B cell (primary cell): ENCODE data around the gene MTMR4. TPM values are rescaled to one million over a fixed set of nuclear protein-coding genes. Genes with fewer than 3 reads are reported as not detected.

Source experiments
- ATAC-seq: fragments of 200-7000 bp; cut with Tn5 transposase; one replicate; pipeline ENCODE4 v1.10.0; 2021; ENCODE audit warnings: low read depth, mild to moderate bottlenecking, moderate number of reproducible peaks, moderate library complexity
- CTCF ChIA-PET: fragments of 350-600 bp; sonication (Branson Sonifier 250); formaldehyde crosslinking; loops from one replicate; lab custom pipeline; 2021; ENCODE audit warnings: antibody characterized with exemption, inconsistent platforms; lab: Charles Lee
- POLR2A ChIA-PET: fragments of 350-600 bp; sonication (Branson Sonifier 250); formaldehyde crosslinking; loops from one replicate; lab custom pipeline; 2021; ENCODE audit warnings: antibody characterized with exemption; lab: Charles Lee
- DNase-seq: peaks from one replicate; pipeline ENCODE4 v3.0.0; 2013
- H2AFZ ChIP-seq: 2 replicates; pipeline ENCODE4 v1.6.1; 2012; ENCODE audit warnings: mild to moderate bottlenecking, low read depth, low read length; ENCODE audit not compliant: insufficient read depth, poor library complexity, severe bottlenecking
- H3K27ac ChIP-seq, 2 donors: 1 replicate in 1 of 2; 2 replicates in 1 of 2; pipeline ENCODE4 v1.5.1; 2012 to 2013; ENCODE audit warnings: low read length in 2 of 2, mild to moderate bottlenecking in 2 of 2, moderate library complexity in 1 of 2
- H3K27me3 ChIP-seq, 4 experiments: fragments of 200-600 bp in 1 of 4; sonication (generic) in 1 of 4; replicated peaks in 1 of 4; 1 replicate in 2 of 4; 2 replicates in 2 of 4; pipeline versions ENCODE4 v1.6.1 to v1.7.0; 2013 to 2016; ENCODE audit warnings: low read length in 3 of 4, mild to moderate bottlenecking in 2 of 4, mixed read lengths in 1 of 4, moderate library complexity in 1 of 4; ENCODE audit not compliant: insufficient read depth in 4 of 4, control insufficient read depth in 3 of 4; ENCODE audit errors: control extremely low read depth in 1 of 4
- H3K36me3 ChIP-seq, 2 experiments: replicated peaks in 1 of 2; 1 replicate in 1 of 2; 2 replicates in 1 of 2; pipeline versions ENCODE4 v1.6.1 to v1.7.1; 2013; ENCODE audit warnings: low read length in 1 of 2; ENCODE audit not compliant: insufficient read depth in 2 of 2, control insufficient read depth in 1 of 2; ENCODE audit errors: control extremely low read depth in 1 of 2, extremely low read depth in 1 of 2
- H3K4me1 ChIP-seq, 2 donors: fragments of 200-600 bp in 1 of 2; sonication (generic) in 1 of 2; 1 replicate in 1 of 2; 2 replicates in 1 of 2; pipeline versions ENCODE4 v1.5.1 to v1.6.1; 2013 to 2017; ENCODE audit warnings: low read length in 2 of 2; ENCODE audit not compliant: control insufficient read depth in 2 of 2, insufficient read depth in 2 of 2
- H3K4me2 ChIP-seq: replicated peaks from 2 replicates; pipeline ENCODE3; 2012; ENCODE audit warnings: mild to moderate bottlenecking, low read depth, low read length; ENCODE audit not compliant: poor library complexity, severe bottlenecking
- H3K4me3 ChIP-seq, 5 experiments: fragments of 200-600 bp in 1 of 5; sonication (generic) in 1 of 5; 1 replicate in 3 of 5; 2 replicates in 2 of 5; pipeline versions ENCODE4 v1.5.1 to v1.7.0; 2011 to 2016; ENCODE audit warnings: low read length in 4 of 5, mild to moderate bottlenecking in 4 of 5, low read depth in 2 of 5, control low read depth in 1 of 5, moderate library complexity in 1 of 5; ENCODE audit not compliant: insufficient read depth in 1 of 5; ENCODE audit errors: control extremely low read depth in 1 of 5, extremely low read depth in 1 of 5
- H3K79me2 ChIP-seq: fragments of 200-600 bp; sonication (generic); one replicate; pipeline ENCODE4 v1.6.0; 2016; ENCODE audit warnings: low read length; ENCODE audit not compliant: control insufficient read depth, insufficient read depth
- H3K9ac ChIP-seq: fragments of 200-600 bp; sonication (generic); 2 replicates; pipeline ENCODE4 v1.6.1; 2017; ENCODE audit warnings: mild to moderate bottlenecking, low read length, moderate library complexity
- H3K9me3 ChIP-seq, 3 donors: one replicate each; pipeline versions ENCODE4 v1.6.1 to v1.7.1; 2013; ENCODE audit warnings: low read length in 2 of 3; ENCODE audit not compliant: control insufficient read depth in 2 of 3, insufficient read depth in 1 of 3; ENCODE audit errors: control extremely low read depth in 1 of 3
- H4K20me1 ChIP-seq: 2 replicates; pipeline ENCODE4 v1.6.0; 2012; ENCODE audit warnings: mild to moderate bottlenecking, low read length; ENCODE audit not compliant: insufficient read depth, control insufficient read depth, poor library complexity, severe bottlenecking
- H3K27ac Mint-ChIP-seq: one replicate; pipeline ENCODE4 v1.8.0; 2021; ENCODE audit warnings: mixed read lengths
- H3K27me3 Mint-ChIP-seq: one replicate; pipeline ENCODE4 v1.8.0; 2021; ENCODE audit warnings: mixed read lengths
- H3K4me1 Mint-ChIP-seq: one replicate; pipeline ENCODE4 v1.8.0; 2021; ENCODE audit warnings: mixed read lengths
- H3K4me3 Mint-ChIP-seq: one replicate; pipeline ENCODE4 v1.8.0; 2021; ENCODE audit warnings: mixed read lengths
- H3K9me3 Mint-ChIP-seq: one replicate; pipeline ENCODE4 v1.8.0; 2022; ENCODE audit warnings: mixed read lengths; ENCODE audit not compliant: insufficient read depth
- EZH2 ChIP-seq: IDR thresholded peaks from 2 replicates; pipeline ENCODE4 v1.6.1; 2012; ENCODE audit warnings: borderline replicate concordance, low read depth, mild to moderate bottlenecking, moderate library complexity, low read length; ENCODE audit not compliant: insufficient read depth, poor library complexity, severe bottlenecking
- WGBS: methylation state at CpG from one replicate; pipeline ENCODE4 v1.1.5; 2013; ENCODE audit warnings: missing lambda C conversion rate; ENCODE audit not compliant: insufficient coverage; 5-methylcytosine and 5-hydroxymethylcytosine counted together
- intact Hi-C: fragments of 100-400 bp; cut with micrococcal nuclease; formaldehyde crosslinking; loops from one replicate; pipeline ENCODE4 v1.10.0; 2022
- polyA plus RNA-seq: library from polyadenylated mRNA; depleted of rRNA; stranded (reverse); fragments of >200 nt; gene quantifications from 2 replicates; pipeline ENCODE4 v1.2.3, GENCODE V29; 2012
- total RNA-seq, 2 donors: library from RNA; stranded (reverse); fragments of 120-200 nt in 1 of 2; gene quantifications; 1 replicate in 1 of 2; 2 replicates in 1 of 2; pipeline versions ENCODE4 v1.2.3 to v1.2.4, GENCODE V29; 2013 to 2022
- TF ChIP-seq, protein P1 (sequence below): fragments of 200-600 bp; IDR thresholded peaks from one replicate; pipeline ENCODE4 v1.8.0; 2022; ENCODE audit warnings: antibody characterized with exemption, mild to moderate bottlenecking

The MTMR4 gene
- total and polyA plus RNA-seq, 2 donors (not counting 1 experiment from before 2014, with no cell fraction given), result 35.2 to 84.7 TPM

GRCh38 chr17:58446086-58446485, 68.4 kb downstream of the MTMR4 start:
- Mint-ChIP-seq H3K4me1 (peaks cover 11% of the 10 kb centered on the region), H3K9me3 (no peaks in the 10 kb centered on the region), H3K4me3 (no peak overlapping the region), H3K27ac (no peak overlapping the region), H3K27me3 (no peaks in the 10 kb centered on the region)
- peaks cover 6% of the 10 kb centered on the region for H3K79me2 ChIP-seq
- CTCF ChIA-PET, result interaction anchor here (0.7 to 4.5 kb wide), 9 partner anchors 33 to 913 kb away, joined by 3 to 86 read pairs (median 4); partner anchors contain the start of gene HSF5
- DNase-seq, result no peak
- peaks cover 0 to 2% of the 10 kb centered on the region in 2 experiments for H3K36me3 ChIP-seq
- H3K9me3 ChIP-seq, result no peaks in the 10 kb centered on the region
- H4K20me1 ChIP-seq, result no peaks in the 10 kb centered on the region
- no peak overlapping the region for H3K4me2 ChIP-seq
- no peak for ATAC-seq
- H3K27ac ChIP-seq, result no peak overlapping the region
- H3K4me1 ChIP-seq, result no peaks in the 10 kb centered on the region
- H3K9ac ChIP-seq, result no peak overlapping the region
- H3K4me3 ChIP-seq, result no peak overlapping the region
- POLR2A ChIA-PET, result interaction anchor here (0.6 kb wide), 1 partner anchor 183 kb away, joined by 3 read pairs; no protein-coding TSS in a partner anchor
- no peak for TF ChIP-seq EZH2
- TF ChIP-seq, protein P1, sequence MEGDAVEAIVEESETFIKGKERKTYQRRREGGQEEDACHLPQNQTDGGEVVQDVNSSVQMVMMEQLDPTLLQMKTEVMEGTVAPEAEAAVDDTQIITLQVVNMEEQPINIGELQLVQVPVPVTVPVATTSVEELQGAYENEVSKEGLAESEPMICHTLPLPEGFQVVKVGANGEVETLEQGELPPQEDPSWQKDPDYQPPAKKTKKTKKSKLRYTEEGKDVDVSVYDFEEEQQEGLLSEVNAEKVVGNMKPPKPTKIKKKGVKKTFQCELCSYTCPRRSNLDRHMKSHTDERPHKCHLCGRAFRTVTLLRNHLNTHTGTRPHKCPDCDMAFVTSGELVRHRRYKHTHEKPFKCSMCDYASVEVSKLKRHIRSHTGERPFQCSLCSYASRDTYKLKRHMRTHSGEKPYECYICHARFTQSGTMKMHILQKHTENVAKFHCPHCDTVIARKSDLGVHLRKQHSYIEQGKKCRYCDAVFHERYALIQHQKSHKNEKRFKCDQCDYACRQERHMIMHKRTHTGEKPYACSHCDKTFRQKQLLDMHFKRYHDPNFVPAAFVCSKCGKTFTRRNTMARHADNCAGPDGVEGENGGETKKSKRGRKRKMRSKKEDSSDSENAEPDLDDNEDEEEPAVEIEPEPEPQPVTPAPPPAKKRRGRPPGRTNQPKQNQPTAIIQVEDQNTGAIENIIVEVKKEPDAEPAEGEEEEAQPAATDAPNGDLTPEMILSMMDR, result no peak
- intact Hi-C loops, result no loop called here
- WGBS, result 100% methylated on average over 1 of the region's 6 CpGs
- H3K27me3 ChIP-seq, result no peaks in the 10 kb centered on the region
- H2AFZ ChIP-seq, result no peak overlapping the region

Other genes starting within 250 kb of the MTMR4 start
- 0.73 TPM in 1 of 2 replicates, not detected in the other for gene MPO, start 233.7 kb downstream of the MTMR4 start, total RNA-seq
- gene MPO, start 233.7 kb downstream of the MTMR4 start, polyA plus RNA-seq, result 0.07 TPM in 1 of 2 replicates, not detected in the other
- 25.2 and 30.7 TPM in 2 replicates for gene TSPOAP1, start 185.8 kb downstream of the MTMR4 start, total RNA-seq
- 10.8 and 16.0 TPM in 2 replicates for gene TSPOAP1, start 185.8 kb downstream of the MTMR4 start, polyA plus RNA-seq
- gene SUPT4H1, start 162.4 kb downstream of the MTMR4 start, total RNA-seq, result 49.3 and 60.1 TPM in 2 replicates
- gene SUPT4H1, start 162.4 kb downstream of the MTMR4 start, polyA plus RNA-seq, result 30.2 and 34.8 TPM in 2 replicates
- 2.5 and 3.2 TPM in 2 replicates for gene RNF43, start 97.1 kb downstream of the MTMR4 start, total RNA-seq
- 2.6 TPM in 2 replicates for gene RNF43, start 97.1 kb downstream of the MTMR4 start, polyA plus RNA-seq
- 4.8 and 5.1 TPM in 2 replicates for gene HSF5, start 26.2 kb downstream of the MTMR4 start, total RNA-seq
- 2.2 TPM in 2 replicates for gene HSF5, start 26.2 kb downstream of the MTMR4 start, polyA plus RNA-seq
- gene TEX14, start 177.4 kb upstream of the MTMR4 start, total RNA-seq, result 0.20 and 0.53 TPM in 2 replicates
- 0.10 and 0.23 TPM in 2 replicates for gene TEX14, start 177.4 kb upstream of the MTMR4 start, polyA plus RNA-seq
- 33.2 and 35.0 TPM in 2 replicates for gene RAD51C, start 178.0 kb upstream of the MTMR4 start, total RNA-seq
- gene RAD51C, start 178.0 kb upstream of the MTMR4 start, polyA plus RNA-seq, result 14.2 and 18.7 TPM in 2 replicates
- gene PPM1E, start 241.2 kb upstream of the MTMR4 start, total RNA-seq, result not detected in 2 replicates
- not detected in 2 replicates for gene PPM1E, start 241.2 kb upstream of the MTMR4 start, polyA plus RNA-seq